Measurements from ENCODE around the gene TMEM101. TPM values are rescaled to one million over a fixed set of nuclear protein-coding genes. Genes with fewer than 3 reads are reported as not detected.
"Not testable (repeated sequence)": the region's sequence is repeated elsewhere in the genome, so short reads cannot be mapped to it uniquely, and the experiment has no call there.

The TMEM101 gene
- total RNA-seq, 1 donor from 2014 or later = 52.4 TPM

- TF ChIP-seq, protein P1, sequence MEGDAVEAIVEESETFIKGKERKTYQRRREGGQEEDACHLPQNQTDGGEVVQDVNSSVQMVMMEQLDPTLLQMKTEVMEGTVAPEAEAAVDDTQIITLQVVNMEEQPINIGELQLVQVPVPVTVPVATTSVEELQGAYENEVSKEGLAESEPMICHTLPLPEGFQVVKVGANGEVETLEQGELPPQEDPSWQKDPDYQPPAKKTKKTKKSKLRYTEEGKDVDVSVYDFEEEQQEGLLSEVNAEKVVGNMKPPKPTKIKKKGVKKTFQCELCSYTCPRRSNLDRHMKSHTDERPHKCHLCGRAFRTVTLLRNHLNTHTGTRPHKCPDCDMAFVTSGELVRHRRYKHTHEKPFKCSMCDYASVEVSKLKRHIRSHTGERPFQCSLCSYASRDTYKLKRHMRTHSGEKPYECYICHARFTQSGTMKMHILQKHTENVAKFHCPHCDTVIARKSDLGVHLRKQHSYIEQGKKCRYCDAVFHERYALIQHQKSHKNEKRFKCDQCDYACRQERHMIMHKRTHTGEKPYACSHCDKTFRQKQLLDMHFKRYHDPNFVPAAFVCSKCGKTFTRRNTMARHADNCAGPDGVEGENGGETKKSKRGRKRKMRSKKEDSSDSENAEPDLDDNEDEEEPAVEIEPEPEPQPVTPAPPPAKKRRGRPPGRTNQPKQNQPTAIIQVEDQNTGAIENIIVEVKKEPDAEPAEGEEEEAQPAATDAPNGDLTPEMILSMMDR (IDR thresholded peaks at IDR 0.05; ENCODE audit: insufficient read depth, low read length, poor library complexity, severe bottlenecking) = no peak
- H3K36me3 ChIP-seq (ENCODE audit: control insufficient read depth, insufficient read depth, low read length) = peaks cover 1% of the 10 kb centered on the region
- no peak overlapping the region for H3K4me3 ChIP-seq (ENCODE audit: low read depth, low read length)
- H3K27me3 ChIP-seq (ENCODE audit: control insufficient read depth, insufficient read depth, low read length) = no peaks in the 10 kb centered on the region
- no peak for DNase-seq (ENCODE audit: low read depth)
Measured at GRCh38 chr17:44039829-44040635, 25.3 kb upstream of the TMEM101 start.

GRCh38 chr17:44038604-44039011 lies 23.8 kb upstream of the TMEM101 start:
- peaks cover 1% of the 10 kb centered on the region for H3K36me3 ChIP-seq (ENCODE audit: control insufficient read depth, insufficient read depth, low read length)
- TF ChIP-seq, protein P1 (IDR thresholded peaks at IDR 0.05; ENCODE audit: insufficient read depth, low read length, poor library complexity, severe bottlenecking) = no peak
- H3K4me3 ChIP-seq (ENCODE audit: low read depth, low read length) = no peak overlapping the region
- H3K27me3 ChIP-seq (ENCODE audit: control insufficient read depth, insufficient read depth, low read length) = no peaks in the 10 kb centered on the region
- DNase-seq (ENCODE audit: low read depth) = no peak

DNA sequence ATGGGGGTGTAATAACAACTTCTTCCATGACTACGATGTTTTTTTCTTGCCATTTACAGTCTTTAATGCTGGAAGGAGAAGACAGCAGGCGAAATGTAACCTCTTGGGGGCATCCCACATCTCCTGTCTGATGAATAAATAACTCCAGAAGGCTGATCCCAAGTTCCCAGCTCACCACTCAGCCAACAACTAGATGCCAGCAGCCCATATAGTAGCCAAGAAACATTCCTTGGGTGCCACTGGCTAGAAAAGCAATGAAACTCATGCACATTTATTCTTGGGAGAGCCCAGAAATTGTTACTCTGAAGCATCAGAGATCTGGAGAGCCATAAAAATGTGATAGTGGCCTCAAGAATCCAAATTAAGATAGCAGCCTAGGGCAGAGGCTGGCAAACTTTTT lies 22.7 kb upstream of the TMEM101 start:
- TF ChIP-seq, protein P1 (IDR thresholded peaks at IDR 0.05; ENCODE audit: insufficient read depth, low read length, poor library complexity, severe bottlenecking) = no peak
- Histone ChIP-seq H3K27me3 (ENCODE audit: control insufficient read depth, insufficient read depth, low read length) (no peaks in the 10 kb centered on the region), H3K4me3 (ENCODE audit: low read depth, low read length) (no peak overlapping the region), H3K36me3 (ENCODE audit: control insufficient read depth, insufficient read depth, low read length) (peaks cover 1% of the 10 kb centered on the region)
- DNase-seq (ENCODE audit: low read depth) = no peak

- DNase-seq (ENCODE audit: low read depth); H3K4me3 ChIP-seq (ENCODE audit: low read depth, low read length); H3K27me3 ChIP-seq (ENCODE audit: control insufficient read depth, insufficient read depth, low read length); H3K36me3 ChIP-seq (ENCODE audit: control insufficient read depth, insufficient read depth, low read length): not testable (repeated sequence)
Measured at GRCh38 chr17:44034688-44035087, 19.9 kb upstream of the TMEM101 start.

GRCh38 chr17:44033861-44034408 lies 19.2 kb upstream of the TMEM101 start:
- no peaks in the 10 kb centered on the region for H3K27me3 ChIP-seq (ENCODE audit: control insufficient read depth, insufficient read depth, low read length)
- H3K4me3 ChIP-seq (ENCODE audit: low read depth, low read length) = no peak overlapping the region
- TF ChIP-seq, protein P1 (IDR thresholded peaks at IDR 0.05; ENCODE audit: insufficient read depth, low read length, poor library complexity, severe bottlenecking) = no peak
- no peak for DNase-seq (ENCODE audit: low read depth)
- H3K36me3 ChIP-seq (ENCODE audit: control insufficient read depth, insufficient read depth, low read length) = no peaks in the 10 kb centered on the region

DNA sequence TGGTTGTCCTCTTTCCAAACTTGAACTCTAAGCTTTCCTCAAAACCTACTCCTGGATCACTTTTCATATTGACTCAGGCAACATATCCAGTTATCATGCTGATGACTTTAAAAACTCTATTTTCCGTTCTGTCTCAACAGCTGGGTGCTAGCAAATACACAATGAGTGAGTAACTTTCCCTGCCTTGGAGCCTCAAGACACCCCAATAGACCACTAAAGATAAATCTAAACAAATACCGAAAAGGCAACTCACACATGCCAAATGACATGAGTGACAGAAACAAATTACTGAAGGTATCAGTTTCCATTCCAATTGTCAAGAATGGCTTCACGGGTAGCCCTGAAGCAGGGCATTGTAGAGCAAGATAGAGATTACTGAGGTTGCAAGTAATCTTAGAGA lies 15.7 kb upstream of the TMEM101 start:
- no peaks in the 10 kb centered on the region for H3K36me3 ChIP-seq (ENCODE audit: control insufficient read depth, insufficient read depth, low read length)
- DNase-seq (ENCODE audit: low read depth) = no peak
- H3K4me3 ChIP-seq (ENCODE audit: low read depth, low read length) = no peak overlapping the region
- no peaks in the 10 kb centered on the region for H3K27me3 ChIP-seq (ENCODE audit: control insufficient read depth, insufficient read depth, low read length)
- TF ChIP-seq, protein P1 (IDR thresholded peaks at IDR 0.05; ENCODE audit: insufficient read depth, low read length, poor library complexity, severe bottlenecking) = no peak
